Activated T-cell treated with anti-CD3 and anti-CD28 coated beads for 24 hours (primary cell): Measurements from ENCODE around the gene RASL12.
A peak's percentile ranks its signal among the peaks of the same experiment; 100 is the strongest.

Experiments
- DNase-seq: peaks from one replicate; pipeline ENCODE4 v3.0.0-alpha.2; 2020; ENCODE audit warnings: low read depth

RASL12 gene

GRCh38 chr15:65092911-65093792 is 25.4 kb upstream of the RASL12 start:
- no peak for DNase-seq

GRCh38 chr15:65091946-65092770 is 24.4 kb upstream of the RASL12 start:
- no peak for DNase-seq

GRCh38 chr15:65089206-65089824 is 21.5 kb upstream of the RASL12 start:
- no peak for DNase-seq

- DNase-seq: no peak
Measured at GRCh38 chr15:65088643-65089021, 20.8 kb upstream of the RASL12 start.

- DNase-seq: no peak
Measured at GRCh38 chr15:65087873-65088642, 20.3 kb upstream of the RASL12 start.

GRCh38 chr15:65087411-65087810 is 19.6 kb upstream of the RASL12 start:
- no peak for DNase-seq

GRCh38 chr15:65086680-65087111 is 18.9 kb upstream of the RASL12 start:
- DNase-seq: no peak

- no peak for DNase-seq
Measured at GRCh38 chr15:65085990-65086679, 18.3 kb upstream of the RASL12 start.

- DNase-seq: no peak
Measured at GRCh38 chr15:65085207-65085753, 17.5 kb upstream of the RASL12 start.

- DNase-seq: no peak
Measured at GRCh38 chr15:65084500-65085206, 16.9 kb upstream of the RASL12 start.

GRCh38 chr15:65083262-65083701 is 15.5 kb upstream of the RASL12 start:
- DNase-seq: no peak

- no peak for DNase-seq
Measured at GRCh38 chr15:65082303-65082953, 14.6 kb upstream of the RASL12 start.

- no peak for DNase-seq
Measured at GRCh38 chr15:65081758-65082157, 14.0 kb upstream of the RASL12 start.

GRCh38 chr15:65081270-65081669 is 13.5 kb upstream of the RASL12 start:
- no peak for DNase-seq

- DNase-seq: no peak
Measured at GRCh38 chr15:65079580-65079979, 11.8 kb upstream of the RASL12 start.

GRCh38 chr15:65077981-65078352 is 10.2 kb upstream of the RASL12 start:
- DNase-seq: peak; percentile 44

- DNase-seq: no peak
Measured at GRCh38 chr15:65077291-65077980, 9.6 kb upstream of the RASL12 start.

GRCh38 chr15:65076486-65077290 is 8.9 kb upstream of the RASL12 start, which contains the start of gene KBTBD13:
KBTBD13 (plus strand) TSS chr15:65076746; CDS start chr15:65076816, 70 bp downstream.
- no peak for DNase-seq
